Heart right ventricle (tissue), 16 donors: ENCODE results near the gene IGIP. TPM values are rescaled to one million over a fixed set of nuclear protein-coding genes. Genes with fewer than 3 reads are reported as not detected.
A peak's percentile ranks its signal among the peaks of the same experiment; 100 is the strongest.

ENCODE experiments used
- ATAC-seq, 8 donors: fragments of 200-7000 bp; cut with Tn5 transposase; one replicate each; pipeline ENCODE4 v1.9.1; 2020; ENCODE audit warnings: mild to moderate bottlenecking in 8 of 8, moderate library complexity in 8 of 8, moderate number of reproducible peaks in 1 of 8
- DNase-seq, 2 donors: peaks; one replicate each; pipeline ENCODE4 v3.0.0-alpha.2; 2020
- H3K27ac ChIP-seq, 10 donors: fragments of 200-600 bp; sonication (generic) in 2 of 10; one replicate each; pipeline versions ENCODE4 v1.5.0 to v1.8.0; 2020 to 2022; ENCODE audit warnings: mild to moderate bottlenecking in 3 of 10
- H3K27me3 ChIP-seq, 7 donors: fragments of 200-600 bp; one replicate each; pipeline ENCODE4 v1.8.0; 2021 to 2022; ENCODE audit warnings: mild to moderate bottlenecking in 2 of 7
- H3K36me3 ChIP-seq, 9 donors: fragments of 200-600 bp; sonication (generic) in 1 of 9; one replicate each; pipeline versions ENCODE4 v1.5.0 to v1.8.0; 2020 to 2022; ENCODE audit warnings: mild to moderate bottlenecking in 2 of 9
- H3K4me1 ChIP-seq, 9 donors: fragments of 200-600 bp; sonication (generic) in 1 of 9; one replicate each; pipeline versions ENCODE4 v1.5.0 to v1.8.0; 2020 to 2022; ENCODE audit warnings: mild to moderate bottlenecking in 4 of 9
- H3K4me3 ChIP-seq, 10 donors: fragments of 200-600 bp; sonication (generic) in 2 of 10; one replicate each; pipeline versions ENCODE4 v1.5.0 to v1.8.0; 2020 to 2022; ENCODE audit warnings: mild to moderate bottlenecking in 7 of 10, moderate library complexity in 2 of 10
- H3K9me3 ChIP-seq, 11 donors: fragments of 200-600 bp in 10 of 11; sonication (generic) in 2 of 11; one replicate each; pipeline versions ENCODE4 v1.5.0 to v1.8.0; 2013 to 2022; ENCODE audit warnings: mild to moderate bottlenecking in 2 of 11, control low read depth in 1 of 11, moderate library complexity in 1 of 11
- WGBS, 2 donors: extraction: QIAGEN DNeasy Blood & Tissue Kit; methylation state at CpG; one replicate each; pipeline ENCODE4 v1.1.7; 2013; ENCODE audit warnings: inconsistent platforms in 1 of 2; 5-methylcytosine and 5-hydroxymethylcytosine counted together
- intact Hi-C, 10 donors: fragments of 100-400 bp; cut with DNase I; formaldehyde crosslinking; loops; one replicate each; pipeline versions ENCODE4 v1.11.1 to v1.14.2; 2022
- polyA plus RNA-seq, 2 donors: library from polyadenylated mRNA; stranded (reverse); fragments of 200-250 nt; gene quantifications; one replicate each; pipeline ENCODE4 v1.2.3, GENCODE V29; 2013
- total RNA-seq, 10 donors: library from RNA; stranded (reverse); fragmentation: NEBNext Ultra II Directional in 3 of 10; extraction: Animal tissue kit (Norgen Biotek cat#: 25700) in 3 of 10; gene quantifications; one replicate each; pipeline versions ENCODE4 v1.2.1 to v1.2.4, GENCODE V29; 2021 to 2023
- TF ChIP-seq, protein P1 (sequence below), 9 donors: fragments of 200-600 bp; sonication (generic) in 2 of 9; IDR thresholded peaks; one replicate each; pipeline versions ENCODE4 v1.5.0 to v1.8.0; 2021 to 2022; ENCODE audit warnings: antibody characterized with exemption in 9 of 9, mild to moderate bottlenecking in 5 of 9, moderate library complexity in 1 of 9
- donor health status: Arrhythmogenic right ventricular cardiomyopathy.
- donor health status: ischemic (EF 13 %, LVEDD 7.1; RV severe dilation, severe dysfunction).
- donor health status: healthy with polysubstance abuse.
- donor health status: DM: no; HTN: yes; CAD: no.
- donor health status: DM: no; HTN: no; CAD: no.
- donor health status: ischemic (EF 25% LVEDD 6.9; RV normal size, moderate dysfunction).
- donor health status: ischemic (EF 25% LVEDD 5.7; RV mildly dilated, moderate dysfunction).
- donor health status: healthy.
- donor health status: DM: yes; HTN: yes; CAD: no.
- donor health status: Ischemic cardiomyopathy.
- donor health status: ischemic (EF 35%, LVEDD 5.7; RV mildly dilated, moderate dysfunction).
- donor health status: nonischemic (EF 11% LVEDD 7.7; RV severe dilation, severe dysfunction).
- donor health status: DM: yes; HTN: yes; CAD: no.
- donor health status: PGD.
- donor health status: ischemic (EF 29% LVEDD 5.4; RV normal size, mild dysfunction).
- donor health status: nonischemic (EF 23%, LVEDD 6.1; RV moderate dilation, normal function).

IGIP gene
- total and polyA plus RNA-seq, 12 donors = 5.0 to 17.2 (median 12.4) TPM

DNA sequence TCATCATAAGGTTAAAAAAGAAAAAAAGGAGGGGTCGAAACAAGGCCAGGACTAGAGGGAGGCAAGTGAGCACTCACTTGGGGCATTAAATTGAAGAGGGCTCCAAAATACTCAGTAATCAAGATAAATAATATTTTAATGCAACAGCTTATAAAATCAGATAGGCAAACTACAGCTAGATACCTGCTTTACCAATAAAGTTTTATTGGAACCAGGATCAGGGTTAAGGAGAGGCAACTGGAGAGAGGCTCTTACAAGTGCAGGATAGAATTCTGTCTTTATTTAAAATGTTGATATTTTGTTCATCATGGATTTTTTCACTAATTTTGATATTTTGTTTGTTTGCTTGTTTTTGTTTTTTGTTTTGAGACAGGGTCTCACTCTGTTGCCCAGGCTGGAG, 42.1 kb upstream of the IGIP start:
- Histone ChIP-seq H3K27ac (no peak overlapping the region), H3K9me3 (no peaks in the 10 kb centered on the region), H3K36me3 (no peaks in the 10 kb centered on the region), H3K4me3 (no peak overlapping the region), H3K4me1 (peaks cover 0 to 9% (median 0%) of the 10 kb centered on the region in 9 donors), H3K27me3 (peaks cover 0 to 38% (median 0%) of the 10 kb centered on the region in 7 donors)
- intact Hi-C loops = no loop called here
- TF ChIP-seq, protein P1, sequence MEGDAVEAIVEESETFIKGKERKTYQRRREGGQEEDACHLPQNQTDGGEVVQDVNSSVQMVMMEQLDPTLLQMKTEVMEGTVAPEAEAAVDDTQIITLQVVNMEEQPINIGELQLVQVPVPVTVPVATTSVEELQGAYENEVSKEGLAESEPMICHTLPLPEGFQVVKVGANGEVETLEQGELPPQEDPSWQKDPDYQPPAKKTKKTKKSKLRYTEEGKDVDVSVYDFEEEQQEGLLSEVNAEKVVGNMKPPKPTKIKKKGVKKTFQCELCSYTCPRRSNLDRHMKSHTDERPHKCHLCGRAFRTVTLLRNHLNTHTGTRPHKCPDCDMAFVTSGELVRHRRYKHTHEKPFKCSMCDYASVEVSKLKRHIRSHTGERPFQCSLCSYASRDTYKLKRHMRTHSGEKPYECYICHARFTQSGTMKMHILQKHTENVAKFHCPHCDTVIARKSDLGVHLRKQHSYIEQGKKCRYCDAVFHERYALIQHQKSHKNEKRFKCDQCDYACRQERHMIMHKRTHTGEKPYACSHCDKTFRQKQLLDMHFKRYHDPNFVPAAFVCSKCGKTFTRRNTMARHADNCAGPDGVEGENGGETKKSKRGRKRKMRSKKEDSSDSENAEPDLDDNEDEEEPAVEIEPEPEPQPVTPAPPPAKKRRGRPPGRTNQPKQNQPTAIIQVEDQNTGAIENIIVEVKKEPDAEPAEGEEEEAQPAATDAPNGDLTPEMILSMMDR (IDR thresholded peaks at IDR 0.05) = no peak
- DNase-seq (no peak), ATAC-seq (no peak)
- 83 to 85% methylated on average over 1 of the region's 1 CpG for WGBS, 2 donors

DNA sequence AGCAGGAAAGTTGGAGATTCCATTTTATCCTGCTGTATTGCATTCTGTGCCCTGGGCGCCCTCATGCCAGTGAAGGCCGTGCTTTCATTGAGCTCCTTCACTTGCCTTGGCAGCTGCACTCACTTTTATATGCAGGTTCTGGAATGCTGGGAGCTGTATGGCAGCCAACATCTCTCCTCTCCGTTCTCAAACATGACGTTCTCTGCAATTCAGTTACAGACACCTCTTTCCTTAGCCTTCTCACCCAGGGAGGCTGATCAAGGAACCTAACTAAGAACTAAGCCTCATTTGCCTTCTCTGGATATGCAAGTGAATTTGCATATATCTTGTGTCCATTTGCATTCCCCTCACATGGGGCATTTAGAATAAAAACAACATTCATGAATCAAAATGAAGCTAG, 41.2 kb upstream of the IGIP start:
- DNase-seq (peak; percentile 26 to 38), ATAC-seq (peak; percentile 33 to 90 (median 72))
- peak overlapping the region in 4 of 10 donors; percentile 22 to 57 (median 29) for H3K27ac ChIP-seq
- H3K4me3 ChIP-seq = no peak overlapping the region
- no peaks in the 10 kb centered on the region for H3K36me3 ChIP-seq
- peaks cover 0 to 35% (median 0%) of the 10 kb centered on the region in 7 donors for H3K27me3 ChIP-seq
- TF ChIP-seq, protein P1 (IDR thresholded peaks at IDR 0.05) = no peak
- intact Hi-C loops = no loop called here
- WGBS, 2 donors = 14 to 25% methylated on average over 4 of the region's 4 CpGs
- H3K4me1 ChIP-seq = peaks cover 0 to 9% (median 0%) of the 10 kb centered on the region in 9 donors
- peaks cover 0 to 4% (median 0%) of the 10 kb centered on the region in 11 donors for H3K9me3 ChIP-seq

DNA sequence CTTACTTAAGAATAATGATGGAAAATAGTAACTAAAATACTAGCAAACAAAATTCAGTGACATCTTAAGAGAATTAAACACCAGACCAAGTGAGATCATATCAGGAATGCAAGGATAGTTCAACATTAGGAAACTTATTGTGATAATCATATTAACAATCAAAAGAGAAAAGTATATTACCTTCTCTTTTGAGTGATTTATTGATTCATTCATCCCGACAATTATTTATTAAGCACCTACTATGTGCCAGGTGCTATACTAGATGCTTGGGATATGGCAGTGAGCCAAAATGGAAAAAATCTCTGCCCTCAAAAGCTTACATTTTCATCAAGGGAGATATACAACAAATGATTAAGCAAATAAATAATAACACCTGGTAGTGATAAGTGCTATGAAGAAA, 35.5 kb upstream of the IGIP start:
- peaks cover 0 to 8% (median 0%) of the 10 kb centered on the region in 7 donors for H3K27me3 ChIP-seq
- H3K27ac ChIP-seq = no peak overlapping the region
- no peak overlapping the region for H3K4me3 ChIP-seq
- DNase-seq (no peak), ATAC-seq (no peak)
- intact Hi-C loops = no loop called here
- H3K4me1 ChIP-seq = no peaks in the 10 kb centered on the region
- H3K9me3 ChIP-seq = peaks cover 0 to 19% (median 9%) of the 10 kb centered on the region in 11 donors
- 76 to 96% methylated on average over 1 of the region's 1 CpG for WGBS, 2 donors
- no peaks in the 10 kb centered on the region for H3K36me3 ChIP-seq
- TF ChIP-seq, protein P1 (IDR thresholded peaks at IDR 0.05) = no peak

DNA sequence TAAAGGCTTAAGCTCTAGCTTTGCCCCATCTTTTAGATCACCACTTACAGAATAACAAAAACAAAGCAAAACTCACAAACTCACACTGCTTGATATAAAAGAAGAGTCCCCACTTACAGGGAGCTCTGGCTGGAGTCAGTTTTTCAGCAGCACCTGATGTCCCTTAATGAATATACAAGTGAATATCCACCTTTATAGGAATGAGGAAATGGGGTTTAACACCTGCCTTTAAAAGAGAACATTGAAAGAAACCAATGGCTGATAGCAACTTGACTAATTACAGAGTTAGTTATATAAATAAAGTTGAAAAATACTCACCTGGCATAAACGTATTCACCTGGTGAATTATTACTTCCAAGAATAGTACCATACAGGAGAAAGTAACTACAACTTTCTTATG, 32.6 kb upstream of the IGIP start:
- Histone ChIP-seq H3K36me3 (no peaks in the 10 kb centered on the region), H3K4me1 (no peaks in the 10 kb centered on the region), H3K27me3 (no peaks in the 10 kb centered on the region), H3K9me3 (peaks cover 0 to 19% (median 9%) of the 10 kb centered on the region in 11 donors), H3K27ac (no peak overlapping the region), H3K4me3 (no peak overlapping the region)
- TF ChIP-seq, protein P1 (IDR thresholded peaks at IDR 0.05) = no peak
- DNase-seq = no peak
- intact Hi-C loops = no loop called here
- 59 to 66% methylated on average over 1 of the region's 1 CpG for WGBS, 2 donors
- ATAC-seq = no peak
